Muscle layer of colon (tissue), 2 donors: ENCODE data around the gene FRMD4A.

Source experiments
- H3K27ac ChIP-seq: one replicate; pipeline ENCODE4 v1.7.0; 2013; ENCODE audit warnings: low read depth, mild to moderate bottlenecking, low read length, moderate library complexity
- H3K27me3 ChIP-seq, 2 donors: one replicate each; pipeline ENCODE4 v1.7.0; 2013; ENCODE audit warnings: low read length in 2 of 2, mild to moderate bottlenecking in 2 of 2; ENCODE audit not compliant: insufficient read depth in 2 of 2, control insufficient read depth in 1 of 2
- H3K36me3 ChIP-seq: one replicate; pipeline ENCODE4 v1.7.0; 2013; ENCODE audit warnings: mild to moderate bottlenecking, low read length; ENCODE audit not compliant: insufficient read depth
- H3K4me1 ChIP-seq: one replicate; pipeline ENCODE4 v1.7.0; 2013; ENCODE audit warnings: mild to moderate bottlenecking, low read length; ENCODE audit not compliant: insufficient read depth
- H3K4me3 ChIP-seq, 2 donors: one replicate each; pipeline ENCODE4 v1.7.0; 2013; ENCODE audit warnings: low read length in 2 of 2, low read depth in 1 of 2, mild to moderate bottlenecking in 1 of 2, moderate library complexity in 1 of 2
- H3K9ac ChIP-seq: one replicate; pipeline ENCODE4 v1.7.0; 2013; ENCODE audit warnings: low read length
- H3K9me3 ChIP-seq: one replicate; pipeline ENCODE4 v1.7.0; 2013; ENCODE audit warnings: mild to moderate bottlenecking, low read length
- donor health status: abdominal sarcoma.
- donor health status: Adenocarcinoma of cecum.

The FRMD4A gene

GRCh38 chr10:13998163-13998835 lies 332.4 kb downstream of the FRMD4A start:
- H3K36me3 ChIP-seq = no peaks in the 10 kb centered on the region
- H3K27me3 ChIP-seq = no peaks in the 10 kb centered on the region
- H3K9ac ChIP-seq = no peak overlapping the region
- H3K4me1 ChIP-seq = peaks cover 1% of the 10 kb centered on the region
- no peak overlapping the region for H3K4me3 ChIP-seq
- H3K9me3 ChIP-seq = no peaks in the 10 kb centered on the region
- H3K27ac ChIP-seq = no peak overlapping the region

GRCh38 chr10:13997650-13998049 lies 333.1 kb downstream of the FRMD4A start:
- Histone ChIP-seq H3K9me3 (no peaks in the 10 kb centered on the region), H3K4me3 (no peak overlapping the region), H3K27me3 (no peaks in the 10 kb centered on the region), H3K27ac (no peak overlapping the region), H3K4me1 (peaks cover 5% of the 10 kb centered on the region), H3K36me3 (no peaks in the 10 kb centered on the region), H3K9ac (no peak overlapping the region)

- no peaks in the 10 kb centered on the region for H3K36me3 ChIP-seq
- no peak overlapping the region for H3K9ac ChIP-seq
- H3K4me1 ChIP-seq = peaks cover 8% of the 10 kb centered on the region
- H3K27ac ChIP-seq = no peak overlapping the region
- no peak overlapping the region for H3K4me3 ChIP-seq
- no peaks in the 10 kb centered on the region for H3K27me3 ChIP-seq
- H3K9me3 ChIP-seq = no peaks in the 10 kb centered on the region
Measured at GRCh38 chr10:13994932-13995331, 335.8 kb downstream of the FRMD4A start.

- Histone ChIP-seq H3K9me3 (no peaks in the 10 kb centered on the region), H3K4me1 (peaks cover 15% of the 10 kb centered on the region), H3K27me3 (no peaks in the 10 kb centered on the region), H3K9ac (no peak overlapping the region), H3K4me3 (no peak overlapping the region), H3K27ac (no peak overlapping the region), H3K36me3 (no peaks in the 10 kb centered on the region)
Measured at GRCh38 chr10:13993673-13994089, 337.0 kb downstream of the FRMD4A start.

- H3K9me3 ChIP-seq = no peaks in the 10 kb centered on the region
- H3K9ac ChIP-seq = no peak overlapping the region
- H3K4me3 ChIP-seq = no peak overlapping the region
- H3K27ac ChIP-seq = no peak overlapping the region
- peaks cover 15% of the 10 kb centered on the region for H3K4me1 ChIP-seq
- H3K36me3 ChIP-seq = no peaks in the 10 kb centered on the region
- H3K27me3 ChIP-seq = no peaks in the 10 kb centered on the region
Measured at GRCh38 chr10:13993169-13993568, 337.6 kb downstream of the FRMD4A start.

- Histone ChIP-seq H3K36me3 (no peaks in the 10 kb centered on the region), H3K4me1 (peaks cover 15% of the 10 kb centered on the region), H3K27me3 (no peaks in the 10 kb centered on the region), H3K27ac (no peak overlapping the region), H3K9ac (no peak overlapping the region), H3K4me3 (no peak overlapping the region), H3K9me3 (no peaks in the 10 kb centered on the region)
Measured at GRCh38 chr10:13991353-13991752, 339.4 kb downstream of the FRMD4A start.

GRCh38 chr10:13990946-13991345 lies 339.8 kb downstream of the FRMD4A start:
- Histone ChIP-seq H3K9me3 (no peaks in the 10 kb centered on the region), H3K4me3 (no peak overlapping the region), H3K9ac (no peak overlapping the region), H3K4me1 (peaks cover 15% of the 10 kb centered on the region), H3K27me3 (no peaks in the 10 kb centered on the region), H3K36me3 (no peaks in the 10 kb centered on the region), H3K27ac (no peak overlapping the region)

- no peaks in the 10 kb centered on the region for H3K9me3 ChIP-seq
- H3K27ac ChIP-seq = no peak overlapping the region
- no peaks in the 10 kb centered on the region for H3K36me3 ChIP-seq
- H3K4me3 ChIP-seq = peak overlapping the region in 1 of 2 donors; percentile 15
- H3K4me1 ChIP-seq = peaks cover 15% of the 10 kb centered on the region
- H3K9ac ChIP-seq = no peak overlapping the region
- H3K27me3 ChIP-seq = no peaks in the 10 kb centered on the region
Measured at GRCh38 chr10:13990392-13990805, 340.3 kb downstream of the FRMD4A start.

- no peak overlapping the region for H3K27ac ChIP-seq
- no peaks in the 10 kb centered on the region for H3K9me3 ChIP-seq
- no peaks in the 10 kb centered on the region for H3K27me3 ChIP-seq
- no peak overlapping the region for H3K9ac ChIP-seq
- no peak overlapping the region for H3K4me3 ChIP-seq
- H3K36me3 ChIP-seq = no peaks in the 10 kb centered on the region
- peaks cover 15% of the 10 kb centered on the region for H3K4me1 ChIP-seq
Measured at GRCh38 chr10:13989616-13990015, 341.1 kb downstream of the FRMD4A start.

GRCh38 chr10:13987446-13987845 lies 343.3 kb downstream of the FRMD4A start:
- H3K4me3 ChIP-seq = no peak overlapping the region
- H3K27ac ChIP-seq = no peak overlapping the region
- peaks cover 10% of the 10 kb centered on the region for H3K4me1 ChIP-seq
- H3K9ac ChIP-seq = no peak overlapping the region
- H3K27me3 ChIP-seq = no peaks in the 10 kb centered on the region
- no peaks in the 10 kb centered on the region for H3K36me3 ChIP-seq
- no peaks in the 10 kb centered on the region for H3K9me3 ChIP-seq

GRCh38 chr10:13984647-13985155 lies 346.0 kb downstream of the FRMD4A start:
- Histone ChIP-seq H3K4me1 (peaks cover 4% of the 10 kb centered on the region), H3K27ac (no peak overlapping the region), H3K4me3 (no peak overlapping the region)

GRCh38 chr10:13983035-13983434 lies 347.7 kb downstream of the FRMD4A start:
- H3K4me3 ChIP-seq = no peak overlapping the region
- no peak overlapping the region for H3K9ac ChIP-seq
- no peaks in the 10 kb centered on the region for H3K27me3 ChIP-seq
- H3K9me3 ChIP-seq = no peaks in the 10 kb centered on the region
- no peak overlapping the region for H3K27ac ChIP-seq
- H3K4me1 ChIP-seq = no peaks in the 10 kb centered on the region
- H3K36me3 ChIP-seq = no peaks in the 10 kb centered on the region

More at GRCh38 chr10:13984647-13985155, 346.0 kb downstream of the FRMD4A start:
- Histone ChIP-seq H3K27me3 (no peaks in the 10 kb centered on the region), H3K36me3 (no peaks in the 10 kb centered on the region), H3K9me3 (no peaks in the 10 kb centered on the region), H3K9ac (no peak overlapping the region)
